Mesenchymal stem cell (in vitro differentiated cells and primary cell): ENCODE results near the gene RAMP3.

Experiments
- DNase-seq: peaks from one replicate; pipeline ENCODE4 v3.0.0-alpha.2; 2013
- H2AFZ ChIP-seq: one replicate; pipeline ENCODE4 v1.6.1; 2013; ENCODE audit warnings: low read depth, mild to moderate bottlenecking, control low read depth, inconsistent platforms, low read length, moderate library complexity
- H2AK5ac ChIP-seq: 2 replicates; pipeline ENCODE4 v1.6.1; 2013; ENCODE audit warnings: low read length, moderate library complexity, mild to moderate bottlenecking, inconsistent platforms; ENCODE audit not compliant: severe bottlenecking
- H2BK120ac ChIP-seq: one replicate; pipeline ENCODE4 v1.6.1; 2013; ENCODE audit warnings: low read depth, mild to moderate bottlenecking, inconsistent platforms, low read length, moderate library complexity
- H2BK12ac ChIP-seq, 2 experiments: one replicate each; pipeline ENCODE4 v1.6.1; 2013; ENCODE audit warnings: inconsistent platforms in 2 of 2, low read length in 2 of 2, mild to moderate bottlenecking in 2 of 2, moderate library complexity in 2 of 2, control low read depth in 1 of 2
- H2BK15ac ChIP-seq: one replicate; pipeline ENCODE4 v1.6.1; 2013; ENCODE audit warnings: mild to moderate bottlenecking, low read depth, inconsistent platforms; ENCODE audit not compliant: poor library complexity, severe bottlenecking
- H2BK5ac ChIP-seq: 2 replicates; pipeline ENCODE4 v1.6.1; 2013; ENCODE audit warnings: low read depth, mild to moderate bottlenecking, low read length, control low read depth, inconsistent platforms; ENCODE audit not compliant: poor library complexity, severe bottlenecking
- H3K14ac ChIP-seq, 2 experiments: one replicate each; pipeline ENCODE4 v1.6.1; 2013; ENCODE audit warnings: inconsistent platforms in 2 of 2, low read length in 2 of 2, control low read depth in 1 of 2, mild to moderate bottlenecking in 1 of 2, moderate library complexity in 1 of 2
- H3K18ac ChIP-seq, 2 experiments: one replicate each; pipeline ENCODE4 v1.6.1; 2013; ENCODE audit warnings: inconsistent platforms in 2 of 2, low read length in 2 of 2, control low read depth in 1 of 2, low read depth in 1 of 2, mild to moderate bottlenecking in 1 of 2
- H3K23ac ChIP-seq, 2 experiments: one replicate each; pipeline ENCODE4 v1.6.1; 2013; ENCODE audit warnings: inconsistent platforms in 2 of 2, low read length in 2 of 2, mild to moderate bottlenecking in 2 of 2, moderate library complexity in 2 of 2, control low read depth in 1 of 2
- H3K27ac ChIP-seq: 2 replicates; pipeline ENCODE4 v1.5.1; 2013; ENCODE audit warnings: mild to moderate bottlenecking, moderate library complexity, low read length, control low read depth, inconsistent platforms; ENCODE audit not compliant: poor library complexity, severe bottlenecking
- H3K27me3 ChIP-seq, 2 experiments: 2 replicates each; pipeline versions ENCODE4 v1.6.1 to v1.7.0; 2013; ENCODE audit warnings: low read length in 2 of 2, mild to moderate bottlenecking in 2 of 2, moderate library complexity in 2 of 2, control low read depth in 1 of 2, inconsistent platforms in 1 of 2; ENCODE audit not compliant: control insufficient read depth in 1 of 2, insufficient read depth in 1 of 2
- H3K36me3 ChIP-seq, 2 experiments: 2 replicates each; pipeline versions ENCODE4 v1.6.1 to v1.7.0; 2013; ENCODE audit warnings: low read length in 2 of 2, control low read depth in 1 of 2, inconsistent platforms in 1 of 2, low read depth in 1 of 2, mild to moderate bottlenecking in 1 of 2; ENCODE audit not compliant: insufficient read depth in 2 of 2, control insufficient read depth in 1 of 2
- H3K4ac ChIP-seq, 2 experiments: one replicate each; pipeline ENCODE4 v1.6.1; 2013; ENCODE audit warnings: inconsistent platforms in 2 of 2, low read length in 2 of 2, mild to moderate bottlenecking in 2 of 2, moderate library complexity in 2 of 2, control low read depth in 1 of 2, low read depth in 1 of 2
- H3K4me1 ChIP-seq: 2 replicates; pipeline ENCODE4 v1.6.1; 2013; ENCODE audit warnings: low read depth, low read length, control low read depth; ENCODE audit not compliant: control insufficient read depth, insufficient read depth
- H3K4me2 ChIP-seq: 2 replicates; pipeline ENCODE4 v1.6.1; 2013; ENCODE audit warnings: low read length, mild to moderate bottlenecking, inconsistent platforms; ENCODE audit not compliant: poor library complexity, severe bottlenecking
- H3K4me3 ChIP-seq, 2 experiments: 2 replicates each; pipeline versions ENCODE4 v1.5.1 to v1.7.0; 2013; ENCODE audit warnings: low read length in 2 of 2, mild to moderate bottlenecking in 2 of 2, control low read depth in 1 of 2, low read depth in 1 of 2; ENCODE audit not compliant: insufficient read depth in 1 of 2
- H3K79me1 ChIP-seq: replicated peaks from 2 replicates; pipeline ENCODE4 v1.6.1; 2013; ENCODE audit warnings: mild to moderate bottlenecking, control low read depth, low read length, inconsistent platforms; ENCODE audit not compliant: poor library complexity, severe bottlenecking
- H3K9ac ChIP-seq: 2 replicates; pipeline ENCODE4 v1.7.0; 2013; ENCODE audit warnings: mild to moderate bottlenecking, low read length, moderate library complexity
- H3K9me3 ChIP-seq: 2 replicates; pipeline ENCODE4 v1.7.0; 2013; ENCODE audit warnings: mild to moderate bottlenecking, low read length; ENCODE audit not compliant: control insufficient read depth
- H4K8ac ChIP-seq: one replicate; pipeline ENCODE4 v1.6.1; 2013; ENCODE audit warnings: inconsistent platforms, mild to moderate bottlenecking, low read length, moderate library complexity
- H4K91ac ChIP-seq: one replicate; pipeline ENCODE4 v1.6.1; 2013; ENCODE audit warnings: mild to moderate bottlenecking, low read length, inconsistent platforms
- WGBS: methylation state at CpG from one replicate; pipeline ENCODE4 v1.1.7; 2013; ENCODE audit warnings: mixed read lengths; 5-methylcytosine and 5-hydroxymethylcytosine counted together

RAMP3 gene

GRCh38 chr7:45149606-45150005 is 8.0 kb upstream of the RAMP3 start:
- Histone ChIP-seq H4K8ac (no peak overlapping the region), H2AFZ (no peak overlapping the region), H2BK120ac (no peak overlapping the region), H3K9ac (no peak overlapping the region), H3K9me3 (no peaks in the 10 kb centered on the region), H3K23ac (no peak overlapping the region), H3K36me3 (no peaks in the 10 kb centered on the region), H3K27me3 (peaks cover 40 to 81% of the 10 kb centered on the region in 2 experiments), H3K79me1 (no peaks in the 10 kb centered on the region), H2BK15ac (no peak overlapping the region), H3K18ac (no peak overlapping the region), H2AK5ac (no peak overlapping the region), H3K4me2 (no peak overlapping the region), H3K4me3 (no peak overlapping the region), H3K4ac (no peak overlapping the region), H3K14ac (no peak overlapping the region), H4K91ac (no peak overlapping the region), H3K27ac (no peak overlapping the region), H2BK12ac (no peak overlapping the region), H3K4me1 (peaks cover 2% of the 10 kb centered on the region), H2BK5ac (no peak overlapping the region)
- DNase-seq = no peak
- WGBS = 66% methylated on average over 5 of the region's 5 CpGs

- H3K23ac ChIP-seq = no peak overlapping the region
- no peak overlapping the region for H3K4me2 ChIP-seq
- no peak overlapping the region for H3K27ac ChIP-seq
- H3K36me3 ChIP-seq = no peaks in the 10 kb centered on the region
- H2BK5ac ChIP-seq = no peak overlapping the region
- no peak overlapping the region for H2BK15ac ChIP-seq
- H4K91ac ChIP-seq = no peak overlapping the region
- no peaks in the 10 kb centered on the region for H3K79me1 ChIP-seq
- H3K4ac ChIP-seq = no peak overlapping the region
- no peak overlapping the region for H2AFZ ChIP-seq
- peaks cover 34 to 76% of the 10 kb centered on the region in 2 experiments for H3K27me3 ChIP-seq
- DNase-seq = no peak
- no peak overlapping the region for H3K9ac ChIP-seq
- no peak overlapping the region for H2BK12ac ChIP-seq
- no peak overlapping the region for H3K4me3 ChIP-seq
- no peak overlapping the region for H3K18ac ChIP-seq
- H3K4me1 ChIP-seq = peaks cover 2% of the 10 kb centered on the region
- no peak overlapping the region for H4K8ac ChIP-seq
- no peak overlapping the region for H2AK5ac ChIP-seq
- no peak overlapping the region for H3K14ac ChIP-seq
- no peaks in the 10 kb centered on the region for H3K9me3 ChIP-seq
- H2BK120ac ChIP-seq = no peak overlapping the region
- 92% methylated on average over 11 of the region's 11 CpGs for WGBS
Observed at GRCh38 chr7:45150199-45150598, 7.4 kb upstream of the RAMP3 start.

- H2AK5ac ChIP-seq = no peak overlapping the region
- no peak for DNase-seq
- no peak overlapping the region for H2BK15ac ChIP-seq
- no peaks in the 10 kb centered on the region for H3K9me3 ChIP-seq
- H3K4me1 ChIP-seq = peaks cover 2% of the 10 kb centered on the region
- H3K4ac ChIP-seq = no peak overlapping the region
- H2BK120ac ChIP-seq = no peak overlapping the region
- no peak overlapping the region for H3K18ac ChIP-seq
- no peak overlapping the region for H4K91ac ChIP-seq
- H3K14ac ChIP-seq = no peak overlapping the region
- H3K9ac ChIP-seq = no peak overlapping the region
- no peak overlapping the region for H4K8ac ChIP-seq
- H2BK5ac ChIP-seq = no peak overlapping the region
- 87% methylated on average over 8 of the region's 9 CpGs for WGBS
- no peak overlapping the region for H2BK12ac ChIP-seq
- no peak overlapping the region for H2AFZ ChIP-seq
- H3K4me3 ChIP-seq = no peak overlapping the region
- no peaks in the 10 kb centered on the region for H3K79me1 ChIP-seq
- no peak overlapping the region for H3K4me2 ChIP-seq
- H3K27ac ChIP-seq = no peak overlapping the region
- no peak overlapping the region for H3K23ac ChIP-seq
- peaks cover 39 to 72% of the 10 kb centered on the region in 2 experiments for H3K27me3 ChIP-seq
- H3K36me3 ChIP-seq = no peaks in the 10 kb centered on the region
Observed at GRCh38 chr7:45151131-45151684, 6.4 kb upstream of the RAMP3 start.

- Histone ChIP-seq H3K18ac (no peak overlapping the region), H3K4me2 (no peak overlapping the region), H3K4me1 (peaks cover 2% of the 10 kb centered on the region), H3K27ac (no peak overlapping the region), H3K27me3 (peaks cover 47 to 72% of the 10 kb centered on the region in 2 experiments), H2AFZ (no peak overlapping the region), H3K9me3 (no peaks in the 10 kb centered on the region), H4K91ac (no peak overlapping the region), H3K79me1 (no peaks in the 10 kb centered on the region), H2AK5ac (no peak overlapping the region), H2BK12ac (no peak overlapping the region), H4K8ac (no peak overlapping the region), H3K14ac (no peak overlapping the region), H2BK120ac (no peak overlapping the region), H3K4ac (no peak overlapping the region), H3K23ac (no peak overlapping the region), H3K9ac (no peak overlapping the region), H3K36me3 (no peaks in the 10 kb centered on the region), H2BK15ac (no peak overlapping the region), H2BK5ac (no peak overlapping the region), H3K4me3 (no peak overlapping the region)
- WGBS = 53% methylated on average over 3 of the region's 3 CpGs
- no peak for DNase-seq
Observed at GRCh38 chr7:45151967-45152366, 5.6 kb upstream of the RAMP3 start.
